HEK293 (cell line): ENCODE measurements around the gene MMP23B.

Source experiments
- CTCF ChIA-PET: fragments of 350-600 bp; formaldehyde crosslinking; extraction: SDS; loops from one replicate; lab custom pipeline; 2021; ENCODE audit warnings: antibody characterized with exemption; lab: Yijun Ruan, JAX
- POLR2A ChIA-PET: fragments of 300-600 bp; formaldehyde crosslinking; extraction: SDS; loops from one replicate; lab custom pipeline; 2020; ENCODE audit warnings: antibody characterized with exemption, inconsistent platforms; lab: Yijun Ruan, JAX
- H3K27ac ChIP-seq: fragments of 200-500 bp; sonication (Bioruptor generic); 2 replicates; pipeline ENCODE4 v1.5.1; 2014; ENCODE audit warnings: low read depth, low read length, control low read depth, inconsistent platforms; ENCODE audit errors: extremely low read depth
- H3K36me3 ChIP-seq, 2 experiments: fragments of 200-500 bp in 1 of 2; sonication (Bioruptor generic) in 1 of 2; 1 replicate in 1 of 2; 2 replicates in 1 of 2; pipeline ENCODE4 v1.5.1; 2014 to 2017; ENCODE audit warnings: inconsistent platforms in 2 of 2, low read length in 2 of 2; ENCODE audit not compliant: control insufficient read depth in 2 of 2, insufficient read depth in 1 of 2
- H3K4me1 ChIP-seq: fragments of 200-500 bp; sonication (Bioruptor generic); 2 replicates; pipeline ENCODE4 v1.5.1; 2014; ENCODE audit warnings: mild to moderate bottlenecking, low read length, inconsistent platforms; ENCODE audit not compliant: control insufficient read depth, insufficient read depth
- H3K4me3 ChIP-seq: 2 replicates; pipeline ENCODE4 v1.5.1; 2011; ENCODE audit warnings: low read depth, mild to moderate bottlenecking, control low read depth, low read length, moderate library complexity
- H3K9me3 ChIP-seq: fragments of 200-500 bp; sonication (Bioruptor generic); 2 replicates; pipeline ENCODE4 v1.5.1; 2014; ENCODE audit warnings: low read depth, low read length, inconsistent platforms; ENCODE audit not compliant: control insufficient read depth, insufficient read depth
- BCL11A ChIP-seq: fragments of 450-650 bp; formaldehyde crosslinking; IDR thresholded peaks from 2 replicates; pipeline ENCODE4 v1.5.1; 2016; ENCODE audit warnings: low read depth, missing biosample characterization, missing genetic modification characterization
- BCL11B ChIP-seq: fragments of 450-650 bp; formaldehyde crosslinking; IDR thresholded peaks from 2 replicates; pipeline ENCODE4 v1.5.1; 2016; ENCODE audit warnings: low read depth, missing biosample characterization, missing genetic modification characterization
- FEZF1 ChIP-seq: fragments of 450-650 bp; formaldehyde crosslinking; IDR thresholded peaks from 2 replicates; pipeline ENCODE4 v1.5.1; 2016; ENCODE audit warnings: missing biosample characterization, missing genetic modification characterization
- GLIS2 ChIP-seq: fragments of 450-650 bp; formaldehyde crosslinking; IDR thresholded peaks from 2 replicates; pipeline ENCODE4 v1.5.1; 2016; ENCODE audit warnings: missing biosample characterization, missing genetic modification characterization
- HOXC10 ChIP-seq: sonication (generic); formaldehyde crosslinking; IDR thresholded peaks from 2 replicates; pipeline ENCODE4 v1.8.1; 2023; ENCODE audit warnings: mild to moderate bottlenecking, missing genetic modification reagents
- KLF8 ChIP-seq: fragments of 450-650 bp; formaldehyde crosslinking; IDR thresholded peaks from 2 replicates; pipeline ENCODE4 v1.5.1; 2016; ENCODE audit warnings: missing biosample characterization, missing genetic modification characterization
- SCRT1 ChIP-seq: fragments of 450-650 bp; formaldehyde crosslinking; IDR thresholded peaks from 2 replicates; pipeline ENCODE4 v1.5.1; 2016; ENCODE audit warnings: missing biosample characterization, missing genetic modification characterization, borderline replicate concordance
- SP3 ChIP-seq: fragments of 450-650 bp; formaldehyde crosslinking; IDR thresholded peaks from 2 replicates; pipeline ENCODE4 v1.5.1; 2016; ENCODE audit warnings: missing biosample characterization, missing genetic modification characterization
- TRIM28 ChIP-seq: IDR thresholded peaks from 2 replicates; pipeline ENCODE4 v1.6.1; 2011; ENCODE audit warnings: low read length, control low read depth, borderline replicate concordance
- ZFP3 ChIP-seq: fragments of 450-650 bp; formaldehyde crosslinking; IDR thresholded peaks from 2 replicates; pipeline ENCODE4 v1.5.1; 2016; ENCODE audit warnings: low read depth, missing biosample characterization, missing genetic modification characterization
- ZIC2 ChIP-seq: fragments of 450-650 bp; formaldehyde crosslinking; IDR thresholded peaks from 2 replicates; pipeline ENCODE4 v1.5.1; 2016; ENCODE audit warnings: missing biosample characterization, missing genetic modification characterization
- ZNF140 ChIP-seq: fragments of 450-650 bp; formaldehyde crosslinking; IDR thresholded peaks from 2 replicates; pipeline ENCODE4 v1.5.1; 2016; ENCODE audit warnings: missing biosample characterization, missing genetic modification characterization
- ZNF501 ChIP-seq: fragments of 450-650 bp; formaldehyde crosslinking; IDR thresholded peaks from 2 replicates; pipeline ENCODE4 v1.5.1; 2016; ENCODE audit warnings: missing biosample characterization, missing genetic modification characterization
- ZNF514 ChIP-seq: fragments of 450-650 bp; formaldehyde crosslinking; IDR thresholded peaks from 2 replicates; pipeline ENCODE4 v1.5.1; 2016; ENCODE audit warnings: missing biosample characterization, missing genetic modification characterization
- ZNF585B ChIP-seq: fragments of 450-650 bp; formaldehyde crosslinking; IDR thresholded peaks from 2 replicates; pipeline ENCODE4 v1.5.1; 2016; ENCODE audit warnings: missing biosample characterization, missing genetic modification characterization
- ZNF610 ChIP-seq: fragments of 450-650 bp; formaldehyde crosslinking; IDR thresholded peaks from 2 replicates; pipeline ENCODE4 v1.5.1; 2016; ENCODE audit warnings: missing biosample characterization, missing genetic modification characterization, borderline replicate concordance
- ZNF768 ChIP-seq: fragments of 450-650 bp; formaldehyde crosslinking; IDR thresholded peaks from 2 replicates; pipeline ENCODE4 v1.5.1; 2018; ENCODE audit warnings: missing biosample characterization, mild to moderate bottlenecking, missing genetic modification characterization
- ZNF830 ChIP-seq: fragments of 450-650 bp; IDR thresholded peaks from 2 replicates; pipeline ENCODE4 v1.5.0; 2018; ENCODE audit warnings: missing biosample characterization, missing genetic modification characterization, low read depth, mild to moderate bottlenecking, moderate library complexity
- TF ChIP-seq, protein P1 (sequence below): fragments of 450-650 bp; formaldehyde crosslinking; IDR thresholded peaks from 2 replicates; pipeline ENCODE4 v1.5.1; 2016; ENCODE audit warnings: missing biosample characterization, missing genetic modification characterization
- TF ChIP-seq, protein P2 (sequence below): fragments of 450-650 bp; formaldehyde crosslinking; IDR thresholded peaks from 2 replicates; pipeline ENCODE4 v1.5.1; 2016; ENCODE audit warnings: missing biosample characterization, missing genetic modification characterization
- TF ChIP-seq, protein P3 (sequence below): fragments of 450-650 bp; formaldehyde crosslinking; IDR thresholded peaks from 2 replicates; pipeline ENCODE4 v1.5.1; 2016; ENCODE audit warnings: missing biosample characterization, missing genetic modification characterization

The MMP23B gene

DNA sequence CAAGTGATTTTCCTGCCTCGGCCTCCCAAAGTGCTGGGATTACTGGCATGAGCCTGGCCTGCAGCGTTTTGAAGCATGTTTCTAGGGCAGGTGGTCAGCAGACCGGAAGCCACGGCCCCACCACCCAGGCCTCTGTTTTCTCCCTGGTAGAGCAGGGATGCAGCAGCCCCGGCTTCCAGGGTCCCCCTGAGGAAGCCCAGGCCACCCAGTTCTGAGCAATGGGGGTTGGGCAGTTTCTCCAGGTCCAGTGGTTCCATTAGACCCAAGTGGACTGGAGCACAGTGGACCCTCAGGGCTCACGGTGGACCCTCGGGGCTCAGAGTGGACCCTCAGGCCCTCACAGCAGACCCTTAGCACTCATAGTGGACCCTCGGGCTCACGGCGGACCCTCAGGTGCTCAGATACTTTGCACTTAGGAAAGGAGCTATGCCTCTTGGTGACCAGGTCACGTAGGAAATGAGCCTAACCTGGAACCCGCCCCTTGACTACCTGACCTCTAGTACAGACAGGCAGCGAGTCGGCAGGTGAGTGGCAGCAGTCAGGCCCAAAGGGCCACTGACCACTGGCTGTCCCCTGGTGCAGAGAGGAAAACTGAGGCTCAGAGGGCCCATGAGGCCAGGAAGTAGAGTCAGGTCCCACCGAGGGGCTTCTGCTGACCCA lies 27.5 kb upstream of the MMP23B start:
- H3K36me3 ChIP-seq: no peaks in the 10 kb centered on the region
- H3K4me1 ChIP-seq: no peaks in the 10 kb centered on the region; the same call in 1 of the 2 replicates
- CTCF ChIA-PET: no interaction called here
- H3K4me3 ChIP-seq: no peak overlapping the region
- POLR2A ChIA-PET: interaction anchor here (1.5 kb wide), 1 partner anchor 24 kb away, joined by 3 read pairs; no protein-coding TSS in a partner anchor
- H3K27ac ChIP-seq: no peak overlapping the region
- TF ChIP-seq ZNF501 (tag by site-specific recombination): no peak
- no peak for TF ChIP-seq SP3 (tag by site-specific recombination)
- H3K9me3 ChIP-seq: no peaks in the 10 kb centered on the region

GRCh38 chr1:1605034-1605591 lies 26.9 kb upstream of the MMP23B start:
- H3K9me3 ChIP-seq: no peaks in the 10 kb centered on the region
- no peaks in the 10 kb centered on the region; the same call in 1 of the 2 replicates for H3K4me1 ChIP-seq
- H3K36me3 ChIP-seq: no peaks in the 10 kb centered on the region
- ChIA-PET CTCF (no interaction called here), POLR2A (no interaction called here)
- TF ChIP-seq SCRT1 (no peak), GLIS2 (tag by site-specific recombination) (peak; percentile 33; the same call in 1 of the 2 replicates), BCL11B (tag by site-specific recombination) (0 out of 2 replicates have a peak, but pooled peaks have one; percentile 20), BCL11A (tag by site-specific recombination) (peak; percentile 16; the same call in 1 of the 2 replicates)
- TF ChIP-seq, protein P1, sequence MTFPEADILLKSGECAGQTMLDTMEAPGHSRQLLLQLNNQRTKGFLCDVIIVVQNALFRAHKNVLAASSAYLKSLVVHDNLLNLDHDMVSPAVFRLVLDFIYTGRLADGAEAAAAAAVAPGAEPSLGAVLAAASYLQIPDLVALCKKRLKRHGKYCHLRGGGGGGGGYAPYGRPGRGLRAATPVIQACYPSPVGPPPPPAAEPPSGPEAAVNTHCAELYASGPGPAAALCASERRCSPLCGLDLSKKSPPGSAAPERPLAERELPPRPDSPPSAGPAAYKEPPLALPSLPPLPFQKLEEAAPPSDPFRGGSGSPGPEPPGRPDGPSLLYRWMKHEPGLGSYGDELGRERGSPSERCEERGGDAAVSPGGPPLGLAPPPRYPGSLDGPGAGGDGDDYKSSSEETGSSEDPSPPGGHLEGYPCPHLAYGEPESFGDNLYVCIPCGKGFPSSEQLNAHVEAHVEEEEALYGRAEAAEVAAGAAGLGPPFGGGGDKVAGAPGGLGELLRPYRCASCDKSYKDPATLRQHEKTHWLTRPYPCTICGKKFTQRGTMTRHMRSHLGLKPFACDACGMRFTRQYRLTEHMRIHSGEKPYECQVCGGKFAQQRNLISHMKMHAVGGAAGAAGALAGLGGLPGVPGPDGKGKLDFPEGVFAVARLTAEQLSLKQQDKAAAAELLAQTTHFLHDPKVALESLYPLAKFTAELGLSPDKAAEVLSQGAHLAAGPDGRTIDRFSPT (tag by site-specific recombination): 0 out of 2 replicates have a peak, but pooled peaks have one; percentile 37
- H3K4me3 ChIP-seq: no peak overlapping the region
- no peak overlapping the region for H3K27ac ChIP-seq

- POLR2A ChIA-PET: no interaction called here
- H3K36me3 ChIP-seq: no peaks in the 10 kb centered on the region
- no peaks in the 10 kb centered on the region for H3K9me3 ChIP-seq
- H3K27ac ChIP-seq: no peak overlapping the region
- CTCF ChIA-PET: no interaction called here
- H3K4me3 ChIP-seq: no peak overlapping the region
- no peaks in the 10 kb centered on the region; the same call in 1 of the 2 replicates for H3K4me1 ChIP-seq
- no peak for TF ChIP-seq KLF8 (tag by site-specific recombination)
- no peak for TF ChIP-seq ZNF830 (tag by site-specific recombination)
- TF ChIP-seq ZNF514 (tag by site-specific recombination): no peak
- no peak for TF ChIP-seq HOXC10
- TF ChIP-seq ZIC2 (tag by site-specific recombination): no peak
- no peak for TF ChIP-seq ZNF610
- TF ChIP-seq FEZF1 (tag by site-specific recombination): no peak
- TF ChIP-seq ZNF585B: no peak
- no peak for TF ChIP-seq ZNF140
- TF ChIP-seq, protein P1 (tag by site-specific recombination): no peak
- TF ChIP-seq, protein P2, sequence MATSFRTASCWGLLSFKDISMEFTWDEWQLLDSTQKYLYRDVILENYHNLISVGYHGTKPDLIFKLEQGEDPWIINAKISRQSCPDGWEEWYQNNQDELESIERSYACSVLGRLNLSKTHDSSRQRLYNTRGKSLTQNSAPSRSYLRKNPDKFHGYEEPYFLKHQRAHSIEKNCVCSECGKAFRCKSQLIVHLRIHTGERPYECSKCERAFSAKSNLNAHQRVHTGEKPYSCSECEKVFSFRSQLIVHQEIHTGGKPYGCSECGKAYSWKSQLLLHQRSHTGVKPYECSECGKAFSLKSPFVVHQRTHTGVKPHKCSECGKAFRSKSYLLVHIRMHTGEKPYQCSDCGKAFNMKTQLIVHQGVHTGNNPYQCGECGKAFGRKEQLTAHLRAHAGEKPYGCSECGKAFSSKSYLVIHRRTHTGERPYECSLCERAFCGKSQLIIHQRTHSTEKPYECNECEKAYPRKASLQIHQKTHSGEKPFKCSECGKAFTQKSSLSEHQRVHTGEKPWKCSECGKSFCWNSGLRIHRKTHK (tag by site-specific recombination): no peak
- TF ChIP-seq ZNF768 (tag by site-specific recombination): no peak
- no peak for TF ChIP-seq TRIM28
- TF ChIP-seq ZFP3 (tag by site-specific recombination): no peak
- TF ChIP-seq, protein P3, sequence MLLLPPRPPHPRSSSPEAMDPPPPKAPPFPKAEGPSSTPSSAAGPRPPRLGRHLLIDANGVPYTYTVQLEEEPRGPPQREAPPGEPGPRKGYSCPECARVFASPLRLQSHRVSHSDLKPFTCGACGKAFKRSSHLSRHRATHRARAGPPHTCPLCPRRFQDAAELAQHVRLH (tag by site-specific recombination): no peak
Measured at GRCh38 chr1:1605724-1606123, 26.2 kb upstream of the MMP23B start.
